ENCODE data around the gene CA12. TPM values are rescaled to one million over a fixed set of nuclear protein-coding genes. Genes with fewer than 3 reads are reported as not detected.

The CA12 gene
- total RNA-seq, 3 donors from 2014 or later: 141 to 645 (median 213) TPM

DNA sequence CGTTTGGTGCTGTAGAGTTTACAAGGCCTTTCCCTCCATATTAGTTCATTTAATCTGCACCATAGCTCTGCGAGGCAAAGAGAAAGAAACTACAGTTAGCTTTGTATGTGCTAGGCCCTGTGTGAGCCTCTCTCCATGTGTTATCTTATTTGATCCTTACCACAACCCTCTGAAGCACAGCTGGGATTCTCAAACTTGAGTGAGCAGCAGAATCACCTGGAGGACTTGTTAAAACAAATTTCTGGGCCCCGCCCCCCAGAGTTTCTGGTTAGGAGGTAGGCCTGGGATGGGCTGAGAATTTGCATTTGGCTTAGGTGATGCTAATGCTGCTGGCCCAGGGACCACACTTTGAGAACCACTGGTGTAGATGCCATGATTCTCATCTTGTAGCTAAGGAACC, 12.3 kb downstream of the CA12 start:
- intact Hi-C loops (cut with DNase I, micrococcal nuclease): no loop called here
- DNase-seq (peak in 1 of 3 donors; percentile 20), ATAC-seq (no peak)
- Histone ChIP-seq H3K36me3 (ENCODE audit: low read depth) (no peaks in the 10 kb centered on the region), H3K9me3 (no peaks in the 10 kb centered on the region), H3K4me1 (ENCODE audit: low read depth) (peaks cover 31% of the 10 kb centered on the region), H3K4me3 (no peak overlapping the region)
- TF ChIP-seq, protein P1, sequence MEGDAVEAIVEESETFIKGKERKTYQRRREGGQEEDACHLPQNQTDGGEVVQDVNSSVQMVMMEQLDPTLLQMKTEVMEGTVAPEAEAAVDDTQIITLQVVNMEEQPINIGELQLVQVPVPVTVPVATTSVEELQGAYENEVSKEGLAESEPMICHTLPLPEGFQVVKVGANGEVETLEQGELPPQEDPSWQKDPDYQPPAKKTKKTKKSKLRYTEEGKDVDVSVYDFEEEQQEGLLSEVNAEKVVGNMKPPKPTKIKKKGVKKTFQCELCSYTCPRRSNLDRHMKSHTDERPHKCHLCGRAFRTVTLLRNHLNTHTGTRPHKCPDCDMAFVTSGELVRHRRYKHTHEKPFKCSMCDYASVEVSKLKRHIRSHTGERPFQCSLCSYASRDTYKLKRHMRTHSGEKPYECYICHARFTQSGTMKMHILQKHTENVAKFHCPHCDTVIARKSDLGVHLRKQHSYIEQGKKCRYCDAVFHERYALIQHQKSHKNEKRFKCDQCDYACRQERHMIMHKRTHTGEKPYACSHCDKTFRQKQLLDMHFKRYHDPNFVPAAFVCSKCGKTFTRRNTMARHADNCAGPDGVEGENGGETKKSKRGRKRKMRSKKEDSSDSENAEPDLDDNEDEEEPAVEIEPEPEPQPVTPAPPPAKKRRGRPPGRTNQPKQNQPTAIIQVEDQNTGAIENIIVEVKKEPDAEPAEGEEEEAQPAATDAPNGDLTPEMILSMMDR (IDR thresholded peaks at IDR 0.05): no peak

DNA sequence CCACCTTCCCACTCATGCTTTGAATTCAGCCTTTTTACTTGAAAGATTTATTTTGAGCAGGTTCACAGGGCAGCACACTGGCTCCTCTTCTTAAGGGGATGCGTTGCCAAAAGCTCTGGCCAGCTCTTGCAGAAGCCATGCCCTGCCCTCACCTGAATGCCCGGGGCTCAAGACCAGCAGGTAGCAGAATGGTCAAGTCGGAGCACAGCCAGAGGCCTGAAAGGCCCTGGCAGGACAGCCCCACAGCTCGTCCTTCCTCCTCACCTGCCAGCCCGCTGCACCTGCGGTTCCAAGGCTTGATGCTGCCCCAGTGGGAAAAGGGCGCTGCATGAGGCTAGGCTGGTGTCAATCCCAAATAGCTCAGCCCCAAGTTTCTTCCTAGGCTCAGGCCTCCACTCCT, 13.1 kb downstream of the CA12 start:
- DNase-seq (peak in 2 of 3 donors; percentile 27 to 53), ATAC-seq (no peak)
- Histone ChIP-seq H3K36me3 (ENCODE audit: low read depth) (no peaks in the 10 kb centered on the region), H3K4me1 (ENCODE audit: low read depth) (peaks cover 31% of the 10 kb centered on the region), H3K9me3 (no peaks in the 10 kb centered on the region), H3K4me3 (no peak overlapping the region)
- intact Hi-C loops (cut with DNase I, micrococcal nuclease): no loop called here
- TF ChIP-seq, protein P1 (IDR thresholded peaks at IDR 0.05): no peak

DNA sequence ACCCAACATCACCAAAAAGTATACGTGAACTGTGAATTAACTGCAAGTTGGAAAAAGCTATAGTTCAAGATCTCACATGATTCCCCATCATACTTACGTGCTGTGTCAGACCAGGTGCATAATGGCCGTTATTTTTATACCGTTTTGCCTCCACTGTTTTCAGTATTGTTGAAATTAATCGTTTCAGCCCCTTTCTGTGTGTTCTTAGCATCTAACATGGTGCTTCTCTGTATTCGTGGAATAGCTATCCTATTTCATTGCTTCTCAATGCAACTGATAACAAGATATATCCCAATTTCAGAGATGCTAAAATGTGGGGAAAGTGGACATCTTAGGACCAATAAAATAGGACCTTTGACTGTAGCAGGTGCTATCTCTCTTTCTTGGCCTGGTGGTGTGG, 13.7 kb downstream of the CA12 start:
- ATAC-seq: peak; percentile 26
- DNase-seq: no peak
- Histone ChIP-seq H3K9me3 (no peaks in the 10 kb centered on the region), H3K4me3 (no peak overlapping the region), H3K4me1 (ENCODE audit: low read depth) (peaks cover 37% of the 10 kb centered on the region), H3K36me3 (ENCODE audit: low read depth) (no peaks in the 10 kb centered on the region)
- TF ChIP-seq, protein P1 (IDR thresholded peaks at IDR 0.05): no peak
- intact Hi-C loops (cut with DNase I, micrococcal nuclease): no loop called here

DNA sequence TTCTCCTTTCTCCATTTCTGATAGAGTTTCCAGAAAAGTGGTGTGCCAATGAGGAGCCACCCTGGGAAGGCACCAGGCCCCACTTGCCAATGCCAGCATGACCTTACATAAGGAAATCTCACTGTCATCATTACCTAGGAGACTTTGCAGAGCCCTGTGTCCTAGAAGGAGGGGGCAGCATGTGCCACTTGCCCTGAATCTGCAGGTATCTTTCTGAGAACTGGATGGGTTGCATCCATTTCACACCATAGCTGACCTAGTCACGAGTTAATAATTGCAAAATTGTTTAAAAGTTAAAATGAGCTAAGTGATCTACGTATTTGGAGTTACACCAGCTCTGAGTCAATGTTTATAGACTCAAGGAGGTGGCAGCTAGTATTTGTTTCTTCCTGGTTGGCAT, 14.3 kb downstream of the CA12 start:
- H3K4me1 ChIP-seq (ENCODE audit: low read depth): peaks cover 42% of the 10 kb centered on the region

DNA sequence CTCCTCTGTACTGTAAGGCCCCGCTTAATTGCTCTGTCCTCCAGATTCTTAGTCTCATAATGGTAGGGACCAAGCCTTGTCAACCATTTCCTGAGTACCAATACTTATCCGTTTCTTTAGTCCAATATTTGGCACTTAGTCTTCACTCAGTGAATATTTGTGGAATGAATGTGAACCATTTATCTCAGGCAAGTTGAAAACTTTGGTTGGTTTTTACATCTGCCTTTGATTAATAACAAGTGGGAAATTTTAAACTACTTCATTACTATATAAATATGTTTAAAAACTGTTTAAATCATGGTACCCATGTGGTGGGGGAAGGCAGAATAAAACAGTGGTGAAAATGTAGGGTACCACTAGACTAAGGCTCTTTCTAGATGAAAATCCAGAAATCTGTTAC, 15.2 kb downstream of the CA12 start:
- peaks cover 51% of the 10 kb centered on the region for H3K4me1 ChIP-seq (ENCODE audit: low read depth)

More for the DNA sequence above, 14.3 kb downstream of the CA12 start:
- ATAC-seq (peak; percentile 76), DNase-seq (no peak)
- no peaks in the 10 kb centered on the region for H3K9me3 ChIP-seq
- H3K4me3 ChIP-seq: no peak overlapping the region
- TF ChIP-seq, protein P1 (IDR thresholded peaks at IDR 0.05): no peak
- no peaks in the 10 kb centered on the region for H3K36me3 ChIP-seq (ENCODE audit: low read depth)
- intact Hi-C loops (cut with DNase I, micrococcal nuclease): no loop called here

More for the DNA sequence above, 15.2 kb downstream of the CA12 start:
- TF ChIP-seq, protein P1 (IDR thresholded peaks at IDR 0.05): no peak
- intact Hi-C loops (cut with DNase I, micrococcal nuclease): no loop called here
- no peak for DNase-seq
- ATAC-seq: no peak
- H3K4me3 ChIP-seq: no peak overlapping the region
- no peaks in the 10 kb centered on the region for H3K9me3 ChIP-seq
- no peaks in the 10 kb centered on the region for H3K36me3 ChIP-seq (ENCODE audit: low read depth)
